G401 (cell line): ENCODE data around the gene PTPRN2. TPM values are rescaled to one million over a fixed set of nuclear protein-coding genes. Genes with fewer than 3 reads are reported as not detected.

Experiments
- DNase-seq: peaks from one replicate; pipeline ENCODE4 v3.0.0-alpha.2; 2015; ENCODE audit warnings: low spot score
- in situ Hi-C: cut with HindIII; loops from 2 replicates; pipeline ENCODE4 v1.10.0; 2016; ENCODE audit warnings: low sequenced_read_pairs, mixed read lengths
- total RNA-seq: library from RNA; depleted of rRNA; stranded (reverse); fragments of >200 nt; shearing (Covaris generic); gene quantifications from 2 replicates; pipeline ENCODE4 v1.2.3, GENCODE V29; 2014

The PTPRN2 gene
- total RNA-seq, 1 experiment from 2014 or later: not detected

DNA sequence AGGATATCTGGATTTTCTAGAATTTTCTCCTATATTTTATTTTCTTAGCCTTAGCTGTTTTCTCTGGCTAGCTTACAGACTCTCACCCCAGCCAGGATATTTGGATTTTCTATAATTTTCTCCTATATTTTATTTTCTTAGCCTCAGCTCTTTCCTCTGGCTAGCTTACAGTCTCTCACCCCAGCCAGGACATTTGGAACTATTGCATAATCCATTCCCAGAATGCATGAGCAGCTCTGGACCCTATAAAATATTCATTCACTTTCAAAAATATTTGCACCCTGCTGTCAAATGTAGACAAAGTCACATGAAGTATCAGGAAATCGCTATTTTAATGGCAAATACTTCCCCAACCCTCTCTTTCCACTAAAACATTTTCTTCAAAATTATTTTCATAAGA, 952.0 kb downstream of the PTPRN2 start:
- in situ Hi-C loops: no loop called here
- no peak for DNase-seq

- in situ Hi-C loops: no loop called here
- no peak for DNase-seq
Observed at GRCh38 chr7:157635148-157635500, 952.5 kb downstream of the PTPRN2 start.

DNA sequence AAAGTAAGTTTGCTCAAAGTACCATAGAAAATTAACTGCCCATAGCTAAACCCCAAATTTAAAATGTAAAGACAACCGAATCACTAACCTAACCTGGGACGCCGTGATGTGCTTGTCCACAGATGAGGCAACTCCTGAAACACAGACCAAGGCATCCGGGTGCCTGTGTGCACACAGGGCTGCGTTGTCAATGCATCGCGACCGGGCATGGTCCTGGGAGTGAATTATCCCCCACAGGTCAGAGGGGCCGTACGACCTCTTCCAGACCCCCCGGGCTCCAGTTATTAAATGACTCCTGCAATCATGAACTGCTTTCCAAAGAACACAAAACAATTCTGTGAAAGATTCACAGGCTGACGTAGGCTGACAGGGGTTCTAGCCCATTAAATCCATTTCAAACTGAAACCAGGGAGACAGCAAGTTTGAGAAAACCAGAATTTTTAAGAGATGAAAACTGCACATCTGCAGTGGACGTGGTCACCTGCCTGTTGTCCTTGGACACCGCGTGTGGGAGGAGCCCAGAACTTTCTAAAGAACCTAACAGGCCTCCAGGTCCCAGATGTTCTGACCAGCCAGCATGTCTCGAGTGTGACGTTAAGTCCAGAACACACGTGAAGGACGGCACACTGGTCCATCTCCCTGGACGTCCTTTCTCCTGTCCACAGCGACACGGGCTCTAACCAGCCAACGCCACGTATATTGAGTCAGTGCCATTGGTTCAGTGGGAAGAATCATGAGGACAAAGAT, 953.0 kb downstream of the PTPRN2 start:
- in situ Hi-C loops: no loop called here
- DNase-seq: no peak

- in situ Hi-C loops: no loop called here
- no peak for DNase-seq
Observed at GRCh38 chr7:157633465-157634185, 954.0 kb downstream of the PTPRN2 start.

DNA sequence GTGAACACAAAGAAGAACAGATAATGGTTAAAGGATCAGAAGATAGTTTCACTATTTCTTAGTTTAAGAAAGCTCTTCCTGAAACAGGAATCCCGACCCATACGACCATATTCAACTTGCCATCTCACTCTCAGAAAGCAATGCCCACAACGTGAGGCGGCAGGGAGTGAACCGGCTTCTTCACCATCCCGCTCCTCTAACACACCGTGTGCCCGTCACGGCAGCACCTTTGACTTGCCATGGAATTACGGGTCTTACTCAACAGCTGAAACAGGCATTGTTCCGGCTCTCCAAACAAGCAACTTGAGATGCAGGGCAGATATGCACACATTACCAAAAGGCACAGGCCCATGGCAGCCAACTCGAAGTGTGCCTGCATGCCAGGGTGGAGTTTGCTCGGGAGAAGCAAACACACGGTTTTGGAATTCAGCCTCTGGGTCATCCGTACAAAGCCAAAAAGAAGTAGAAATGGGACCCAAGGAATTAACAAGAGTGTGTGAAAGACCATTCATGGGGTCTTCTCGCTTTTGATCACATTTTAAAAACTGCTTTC, 957.2 kb downstream of the PTPRN2 start:
- DNase-seq: no peak
- in situ Hi-C loops: no loop called here

DNA sequence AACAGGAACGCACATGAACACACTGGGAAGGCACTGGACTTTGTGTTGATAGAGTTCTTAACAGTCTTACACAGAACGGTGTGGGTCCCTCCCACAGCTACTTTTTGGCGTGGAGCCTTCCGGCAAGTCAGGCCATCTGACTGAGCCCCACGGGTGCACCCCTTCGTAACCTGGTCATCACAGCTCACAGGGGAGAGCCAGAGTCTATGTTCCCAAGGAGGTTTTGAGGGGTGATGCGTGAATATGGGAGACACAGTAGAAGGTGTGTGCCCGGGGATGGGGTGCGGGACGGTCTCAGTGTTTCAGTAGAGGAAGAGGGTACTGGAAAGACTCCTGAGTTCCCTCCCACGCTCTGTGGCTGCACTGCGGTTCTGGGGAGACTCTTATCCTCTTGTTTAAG, 959.2 kb downstream of the PTPRN2 start:
- DNase-seq: no peak
- in situ Hi-C loops: no loop called here

- no peak for DNase-seq
- in situ Hi-C loops: no loop called here
Observed at GRCh38 chr7:157627646-157628045, 960.0 kb downstream of the PTPRN2 start.

- no peak for DNase-seq
- in situ Hi-C loops: no loop called here
Observed at GRCh38 chr7:157627033-157627432, 960.6 kb downstream of the PTPRN2 start.

DNA sequence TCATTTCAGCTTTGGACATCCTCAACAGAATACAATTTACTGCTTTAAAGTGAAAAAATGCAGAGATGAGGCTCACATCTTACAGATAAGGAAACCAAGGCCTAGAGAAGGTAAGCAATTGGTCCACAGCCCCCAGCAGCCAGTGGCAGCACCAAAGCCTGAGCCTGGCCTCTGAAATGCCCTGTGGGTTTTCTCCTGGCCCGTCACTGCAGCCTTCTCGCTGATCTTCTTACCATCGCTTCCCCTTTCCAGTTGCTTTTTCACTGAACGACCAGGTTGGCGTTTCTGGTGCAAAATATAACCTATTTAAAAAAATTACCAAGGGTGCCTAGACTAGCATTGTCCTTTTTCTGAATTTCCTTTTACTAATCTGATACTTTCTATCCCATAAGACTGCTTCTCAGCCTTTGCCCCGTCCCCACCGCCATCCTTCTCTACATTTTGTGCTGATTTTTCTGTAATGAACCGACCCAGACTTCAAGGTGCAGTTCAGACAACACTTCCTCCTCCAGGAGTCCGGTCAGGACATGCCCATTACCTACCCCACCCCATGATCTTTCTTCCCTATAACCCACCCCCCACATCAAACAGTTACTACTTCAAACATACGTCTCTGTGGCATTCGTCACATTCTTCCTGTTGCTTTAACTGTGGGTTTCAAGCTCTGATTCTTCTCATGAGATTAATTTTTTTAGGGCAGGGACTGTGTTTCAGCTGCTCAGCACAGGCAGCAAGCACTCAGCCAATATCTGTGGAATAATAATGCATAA, 961.5 kb downstream of the PTPRN2 start:
- in situ Hi-C loops: no loop called here
- DNase-seq: no peak

DNA sequence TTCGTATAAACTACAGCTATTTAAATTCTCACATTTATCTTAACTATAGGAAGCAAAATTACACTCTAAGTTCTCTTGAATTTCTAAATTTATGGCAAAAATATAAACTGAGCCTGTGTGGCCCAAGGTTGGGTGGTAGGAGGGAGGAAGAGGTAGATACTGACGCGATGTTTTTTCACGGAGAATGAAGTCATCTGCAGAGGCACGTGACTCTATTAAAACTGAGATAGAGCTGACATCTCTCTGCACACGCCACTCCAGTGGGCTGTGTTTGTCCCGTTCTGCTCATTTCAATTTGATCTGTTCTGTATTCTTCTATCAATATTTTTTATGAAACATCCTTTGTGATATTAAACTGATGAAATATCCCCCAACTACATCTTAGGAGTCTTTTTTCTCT, 964.1 kb downstream of the PTPRN2 start:
- in situ Hi-C loops: no loop called here
- DNase-seq: no peak

DNA sequence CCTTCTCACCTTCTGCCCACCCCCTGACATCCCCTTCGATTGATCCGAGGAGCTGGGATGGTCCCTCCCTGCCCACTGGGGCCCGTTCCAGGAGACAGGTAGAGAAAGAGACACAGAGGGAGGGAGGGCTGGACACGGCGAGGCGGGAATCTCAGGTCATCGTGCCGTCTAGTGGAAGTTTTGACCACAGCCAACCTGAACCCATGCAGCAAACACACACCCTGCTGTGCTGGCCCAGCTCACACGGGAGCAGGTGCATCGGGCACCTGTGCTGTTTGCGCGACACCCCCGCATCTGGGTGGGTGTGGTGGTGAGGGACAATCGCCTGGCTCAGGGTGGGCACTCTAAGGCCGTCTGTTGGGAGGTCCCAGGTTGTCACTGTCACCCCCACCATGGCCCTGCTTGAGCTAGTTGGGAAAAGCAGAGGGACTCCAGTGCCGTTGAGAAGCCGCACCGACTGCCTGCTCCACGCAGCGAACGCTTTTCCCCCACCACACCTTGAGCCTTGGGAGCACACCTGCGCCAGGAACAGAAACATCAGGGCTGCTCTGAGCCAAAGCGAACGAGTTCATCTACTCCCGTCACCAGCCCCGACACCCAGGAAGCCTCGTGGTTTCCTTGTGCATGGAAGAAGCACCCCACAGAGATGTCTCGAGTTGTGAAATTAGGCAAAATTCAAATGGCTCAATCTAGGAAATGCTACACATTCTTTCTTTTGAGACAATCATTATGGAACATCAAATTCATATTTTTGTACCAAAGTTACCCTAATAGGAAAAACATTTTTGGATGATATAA, 965.0 kb downstream of the PTPRN2 start:
- in situ Hi-C loops: no loop called here
- DNase-seq: no peak

DNA sequence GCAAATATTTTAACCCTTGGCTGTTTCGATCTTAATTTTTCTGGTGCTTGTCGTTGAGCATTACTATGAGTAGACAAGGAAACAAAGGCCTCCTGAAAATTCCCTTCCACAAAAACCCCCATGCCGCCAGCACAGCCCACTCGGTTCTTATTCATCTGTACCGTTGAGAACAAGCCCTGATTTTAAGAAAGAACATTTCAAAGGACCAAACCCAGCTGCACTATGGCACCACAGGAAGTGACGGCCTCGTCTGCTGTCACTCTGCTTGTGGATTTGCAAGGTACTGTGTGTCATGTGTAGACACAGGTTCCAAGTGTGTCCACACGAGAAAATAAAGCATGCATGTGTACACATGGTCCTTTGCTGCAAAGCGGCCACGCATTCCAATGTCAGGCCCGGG, 965.6 kb downstream of the PTPRN2 start:
- DNase-seq: no peak
- in situ Hi-C loops: no loop called here

DNA sequence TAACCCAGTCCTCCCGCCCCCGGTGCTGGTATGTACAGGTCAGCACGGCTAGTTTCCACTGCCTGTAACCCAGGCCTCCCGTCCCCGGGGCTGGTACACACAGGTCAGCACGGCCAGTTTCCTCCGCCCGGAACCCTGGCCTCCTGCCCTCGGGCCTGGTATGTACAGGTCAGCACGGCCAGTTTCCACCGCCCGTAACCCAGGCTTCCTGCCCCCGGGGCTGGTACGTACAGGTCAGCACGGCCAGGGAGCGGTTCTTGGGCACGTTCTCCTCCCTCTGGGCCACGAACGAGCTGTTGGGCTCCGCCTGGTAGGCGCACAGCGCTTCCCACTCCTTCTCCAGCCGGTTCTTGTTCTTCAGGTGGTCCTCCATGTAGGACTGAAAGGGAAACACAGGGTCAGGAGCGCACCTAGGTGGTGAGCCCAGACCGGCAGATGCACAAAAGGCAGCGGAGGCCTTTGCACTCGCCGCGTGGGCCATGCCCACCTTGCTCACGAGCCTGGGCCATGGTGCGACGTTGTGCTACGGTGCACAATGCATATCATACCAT, 966.4 kb downstream of the PTPRN2 start:
- in situ Hi-C loops: no loop called here
- no peak for DNase-seq

DNA sequence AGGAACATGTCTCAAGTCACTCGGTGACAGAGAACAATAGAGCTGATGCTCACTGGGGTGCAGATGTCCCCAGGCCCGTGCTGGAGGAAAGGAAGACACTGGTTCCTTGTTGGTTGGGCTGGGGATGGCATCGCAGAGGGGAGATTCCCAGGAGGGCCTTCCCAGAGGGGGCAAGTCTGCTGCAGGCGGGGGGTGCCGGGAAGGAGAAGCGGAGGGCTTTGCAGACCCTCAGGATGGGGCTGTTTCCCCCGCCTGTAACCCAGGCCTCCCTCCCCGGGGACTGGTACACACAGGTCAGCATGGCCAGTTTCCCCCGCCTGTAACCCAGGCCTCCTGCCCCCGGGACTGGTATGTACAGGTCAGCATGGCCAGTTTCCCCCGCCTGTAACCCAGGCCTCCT, 967.0 kb downstream of the PTPRN2 start:
- DNase-seq: no peak
- in situ Hi-C loops: no loop called here

GRCh38 chr7:157619753-157620525, 967.7 kb downstream of the PTPRN2 start:
- no peak for DNase-seq
- in situ Hi-C loops: no loop called here

GRCh38 chr7:157618823-157619606, 968.6 kb downstream of the PTPRN2 start:
- DNase-seq: no peak
- in situ Hi-C loops: no loop called here

DNA sequence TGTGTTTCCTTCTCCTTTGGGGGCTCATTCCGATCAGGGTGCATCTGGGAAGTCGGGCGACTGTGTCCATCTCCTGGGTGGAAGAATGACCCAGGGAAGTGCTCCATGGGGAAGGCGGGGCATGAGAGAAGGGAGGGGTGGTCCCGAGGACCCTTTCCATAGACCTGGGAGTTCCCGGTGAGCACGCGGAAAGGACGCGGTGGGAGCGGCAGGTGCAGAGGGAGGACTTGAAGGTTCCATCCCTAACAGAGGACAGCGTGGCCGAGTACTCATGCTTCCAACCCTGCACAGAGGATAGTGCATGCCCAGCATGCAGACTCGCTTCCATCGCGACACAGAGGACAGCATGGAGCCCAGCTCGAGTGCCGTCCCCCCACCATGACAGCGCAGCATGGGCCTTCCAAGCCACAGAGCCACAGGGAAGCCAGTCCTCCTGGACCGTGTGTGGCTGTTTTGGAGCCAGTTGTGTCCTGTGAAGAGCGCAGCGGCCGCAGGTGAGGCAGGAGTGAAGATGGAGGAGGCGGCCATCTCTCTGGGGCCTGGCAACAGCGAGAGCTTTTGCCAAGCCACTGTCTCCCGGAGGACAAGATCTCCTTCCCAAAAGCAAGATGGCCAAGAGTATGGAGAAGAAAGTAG, 969.4 kb downstream of the PTPRN2 start:
- in situ Hi-C loops: no loop called here
- no peak for DNase-seq
